ENCODE measurements around the gene PHF19. TPM values are rescaled to one million over a fixed set of nuclear protein-coding genes. Genes with fewer than 3 reads are reported as not detected.

PHF19 gene
- total and polyA plus RNA-seq, 2 of the 8 experiments (the other 6 are each of a cell fraction or from before 2014, with no cell fraction given): 28.2 to 31.8 TPM

DNA sequence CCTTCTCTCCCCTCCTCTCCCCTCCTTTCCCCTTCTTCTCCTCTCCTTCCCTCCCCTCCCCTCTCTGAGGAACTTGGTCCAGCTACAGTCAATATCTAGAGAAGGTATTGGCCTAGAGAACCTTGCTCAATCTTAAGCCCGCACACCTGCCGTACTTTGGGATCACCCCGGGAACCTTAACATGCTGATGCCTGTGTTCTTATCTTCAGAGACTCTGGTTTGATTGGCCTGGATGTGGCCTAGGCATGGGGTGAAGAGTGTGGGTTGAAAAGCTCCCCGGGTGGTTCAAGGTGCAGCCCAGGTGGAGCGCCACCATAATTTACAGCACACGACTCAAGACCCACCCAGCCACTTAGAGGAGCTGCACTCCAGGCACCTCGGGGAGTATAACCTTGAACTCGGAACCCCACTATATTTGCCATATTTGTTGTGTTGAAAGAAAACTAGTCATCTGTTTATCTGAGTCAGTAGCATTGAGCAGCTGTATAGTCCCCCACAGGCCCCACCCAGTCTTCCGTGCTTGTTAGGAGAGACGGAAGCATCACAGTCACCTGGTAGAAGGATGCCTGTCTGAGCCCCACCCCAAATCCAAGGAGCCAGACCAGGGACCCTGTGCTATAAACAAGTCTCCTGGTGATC is 14.4 kb upstream of the PHF19 start:
- no peak overlapping the region for H2BK5ac ChIP-seq (ENCODE audit: low read depth, low read length)
- no peak overlapping the region for H3K9ac ChIP-seq (replicated peaks in 1 of 4; ENCODE audit: extremely low read depth in 1 of 4, low read depth in 3 of 4, low read length in 3 of 4)
- peaks cover 0 to 6% (median 5%) of the 10 kb centered on the region in 4 experiments; a peak in 6 of 7 replicates for H3K4me1 ChIP-seq (replicated peaks in 1 of 4; ENCODE audit: control insufficient read depth in 3 of 4, insufficient read depth in 4 of 4, low read length in 3 of 4)
- no peak overlapping the region for H3K23ac ChIP-seq (ENCODE audit: insufficient read length)
- no peak for DNase-seq (ENCODE audit: low read depth in 1 of 2, low spot score in 2 of 2)
- H3K14ac ChIP-seq (ENCODE audit: insufficient read length): no peak overlapping the region
- no peak overlapping the region for H2BK120ac ChIP-seq (replicated peaks; ENCODE audit: low read depth, low read length)
- H3K4me2 ChIP-seq (ENCODE audit: insufficient read depth in 1 of 2, low read depth in 2 of 2, low read length in 2 of 2): no peak overlapping the region
- H3K18ac ChIP-seq (ENCODE audit: extremely low read depth, low read length): no peak overlapping the region
- no peak overlapping the region for H2BK12ac ChIP-seq (ENCODE audit: low read depth, low read length)
- WGBS, 2 experiments (ENCODE audit: extremely low coverage in 1 of 2, insufficient coverage in 1 of 2, insufficient read length in 1 of 2, insufficient replicate concordance in 2 of 2, low coverage in 1 of 2, low lambda C conversion rate in 2 of 2, missing lambda C conversion rate in 1 of 2): 92% methylated on average over 10 of the region's 10 CpGs; no CpG with 5 or more reads in 1 of the 2 experiments
- H3K56ac ChIP-seq (replicated peaks; ENCODE audit: insufficient read length, low read depth, low read length): no peak overlapping the region
- H2BK15ac ChIP-seq (ENCODE audit: low read length): no peak overlapping the region
- ChIA-PET POLR2A (ENCODE audit: partially characterized antibody) (interaction anchor here (1.3 to 2.0 kb wide), 4 partner anchors 10 to 18 kb away, joined by 3 to 7 read pairs (median 5); no protein-coding TSS in a partner anchor), CTCF (ENCODE audit: partially characterized antibody) (interaction anchor here (0.6 to 1.5 kb wide), 5 partner anchors 11 to 164 kb away, joined by 3 to 7 read pairs (median 4); no protein-coding TSS in a partner anchor)
- no peaks in the 10 kb centered on the region for H3K79me2 ChIP-seq (ENCODE audit: control insufficient read depth in 1 of 2, insufficient read depth in 2 of 2, low read length in 2 of 2)
- no peak overlapping the region for H4K5ac ChIP-seq (ENCODE audit: insufficient read length, low read depth, low read length)
- H4K20me1 ChIP-seq (replicated peaks in 1 of 2; ENCODE audit: control insufficient read depth in 1 of 2, insufficient read depth in 2 of 2, low read length in 2 of 2): no peaks in the 10 kb centered on the region
- H2AFZ ChIP-seq (ENCODE audit: low read length): no peak overlapping the region
- peaks cover 3% of the 10 kb centered on the region; the same call in 1 of the 2 replicates for H3K23me2 ChIP-seq (ENCODE audit: low read depth, low read length)
- no peak overlapping the region for H4K91ac ChIP-seq (replicated peaks; ENCODE audit: insufficient read length, low read length)
- no peak overlapping the region for H3K4me3 ChIP-seq (ENCODE audit: extremely low read depth in 1 of 4, insufficient read depth in 2 of 4, low read depth in 3 of 4, low read length in 4 of 4)
- H3K36me3 ChIP-seq (ENCODE audit: control insufficient read depth in 2 of 4, insufficient read depth in 4 of 4, low read length in 3 of 4): no peaks in the 10 kb centered on the region
- no peak overlapping the region for H4K8ac ChIP-seq (ENCODE audit: extremely low read depth, insufficient read depth, low read length)
- FAIRE-seq: no peak
- H3K79me1 ChIP-seq (ENCODE audit: low read depth, low read length): no peaks in the 10 kb centered on the region
- H3K9me3 ChIP-seq (ENCODE audit: insufficient read depth in 2 of 2, low read depth in 1 of 2, low read length in 1 of 2): no peaks in the 10 kb centered on the region
- H2AK5ac ChIP-seq (ENCODE audit: low read depth, low read length): no peak overlapping the region
- H2BK20ac ChIP-seq (ENCODE audit: low read length): no peak overlapping the region
- H3K4ac ChIP-seq (replicated peaks; ENCODE audit: insufficient read length, low read depth, low read length): no peak overlapping the region
- no peak overlapping the region for H3K27ac ChIP-seq (ENCODE audit: low read depth, low read length)
- H3K27me3 ChIP-seq (replicated peaks in 1 of 4; ENCODE audit: control insufficient read depth in 3 of 4, extremely low read depth in 1 of 4, insufficient read depth in 3 of 4, low read length in 3 of 4): peaks cover 0 to 21% (median 15%) of the 10 kb centered on the region in 4 experiments; a peak in 5 of 7 replicates
- TF ChIP-seq SRF (IDR thresholded peaks at IDR 0.05; ENCODE audit: low read depth, low read length) (no peak), TBP (IDR thresholded peaks at IDR 0.05; ENCODE audit: low read depth, low read length) (no peak), EGR1 (IDR thresholded peaks at IDR 0.05; ENCODE audit: borderline replicate concordance, low read depth, low read length) (no peak), CEBPB (IDR thresholded peaks at IDR 0.05; ENCODE audit: low read depth, low read length) (no peak), BRCA1 (IDR thresholded peaks at IDR 0.05; ENCODE audit: low read depth, low read length) (no peak), GTF2F1 (IDR thresholded peaks at IDR 0.05; ENCODE audit: borderline replicate concordance, low read depth, low read length) (no peak), JUND (IDR thresholded peaks at IDR 0.05; ENCODE audit: low read length) (no peak), CTBP2 (IDR thresholded peaks at IDR 0.05; ENCODE audit: borderline replicate concordance, insufficient read depth, insufficient read length, low read length) (no peak), RAD21 (IDR thresholded peaks at IDR 0.05 in 1 of 2, conservative IDR thresholded peaks at IDR 0.05 in 1 of 2; ENCODE audit: low read depth in 2 of 2, low read length in 2 of 2) (no peak), ASH2L (IDR thresholded peaks at IDR 0.05; ENCODE audit: low read length) (no peak), SAP30 (IDR thresholded peaks at IDR 0.05; ENCODE audit: insufficient read depth, insufficient replicate concordance, low read length) (no peak), TAF1 (IDR thresholded peaks at IDR 0.05; ENCODE audit: low read depth, low read length) (no peak), POLR2AphosphoS5 (IDR thresholded peaks at IDR 0.05; ENCODE audit: low read depth, low read length) (no peak)
